8988T (cell line): Measurements from ENCODE around the gene CISD1.

ENCODE experiments used
- DNase-seq: peaks from one replicate; pipeline ENCODE4 v3.0.0; 2011

CISD1 gene

DNA sequence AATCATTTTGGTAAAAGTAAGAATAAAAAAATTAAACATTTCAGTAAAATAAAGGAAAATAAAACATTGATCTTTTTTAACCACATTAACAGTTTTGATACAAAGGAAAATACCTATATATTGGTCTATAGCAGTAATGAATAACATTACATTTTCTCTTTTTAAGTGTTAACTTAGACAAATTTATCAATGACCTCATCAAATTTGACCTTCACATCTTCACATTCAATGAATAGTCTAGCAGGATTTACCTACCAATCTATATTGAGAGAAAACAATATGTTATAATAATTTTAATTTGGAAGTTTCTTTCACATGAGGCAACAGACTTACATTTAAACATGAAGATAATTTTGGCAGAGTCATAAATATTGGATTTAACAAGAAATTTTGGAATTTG lies 47.9 kb downstream of the CISD1 start:
- no peak for DNase-seq

DNA sequence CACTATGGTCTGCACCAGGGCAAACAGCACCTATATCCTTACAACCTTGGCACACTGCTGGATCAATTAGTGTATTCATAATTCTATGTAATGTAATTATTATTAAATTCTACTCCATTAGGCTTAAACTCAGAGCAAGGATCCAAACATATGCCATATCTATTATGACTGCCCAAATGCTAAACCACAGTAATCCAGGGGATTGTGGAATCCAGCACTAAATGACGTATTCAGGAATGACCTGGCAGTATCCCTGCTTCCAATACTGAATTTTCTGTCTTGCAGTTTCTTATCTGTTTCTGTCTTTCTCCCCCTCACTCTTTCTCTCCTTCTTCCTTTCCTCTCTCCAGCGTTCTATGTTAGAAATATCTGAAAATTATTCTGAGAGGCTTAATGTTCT lies 49.4 kb downstream of the CISD1 start:
- no peak for DNase-seq

DNA sequence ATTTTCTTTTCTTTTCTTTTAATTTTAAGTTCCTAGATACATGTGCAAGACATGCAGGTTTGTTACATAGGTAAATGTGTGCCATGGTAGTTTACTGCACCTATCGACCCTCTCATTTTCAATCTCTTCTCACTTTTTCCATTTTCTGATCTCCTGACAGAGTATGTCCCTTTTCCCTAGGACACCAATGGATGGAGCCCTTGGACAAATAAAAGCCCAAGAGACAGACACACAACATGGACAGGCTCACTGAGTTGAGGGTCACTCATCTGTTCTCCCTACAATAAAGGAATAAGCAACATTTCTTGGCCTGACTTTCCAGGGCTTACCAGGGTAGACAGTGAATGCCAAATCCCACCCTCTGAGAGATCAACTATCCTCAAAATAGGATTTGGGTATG lies 50.6 kb downstream of the CISD1 start:
- DNase-seq: no peak

DNA sequence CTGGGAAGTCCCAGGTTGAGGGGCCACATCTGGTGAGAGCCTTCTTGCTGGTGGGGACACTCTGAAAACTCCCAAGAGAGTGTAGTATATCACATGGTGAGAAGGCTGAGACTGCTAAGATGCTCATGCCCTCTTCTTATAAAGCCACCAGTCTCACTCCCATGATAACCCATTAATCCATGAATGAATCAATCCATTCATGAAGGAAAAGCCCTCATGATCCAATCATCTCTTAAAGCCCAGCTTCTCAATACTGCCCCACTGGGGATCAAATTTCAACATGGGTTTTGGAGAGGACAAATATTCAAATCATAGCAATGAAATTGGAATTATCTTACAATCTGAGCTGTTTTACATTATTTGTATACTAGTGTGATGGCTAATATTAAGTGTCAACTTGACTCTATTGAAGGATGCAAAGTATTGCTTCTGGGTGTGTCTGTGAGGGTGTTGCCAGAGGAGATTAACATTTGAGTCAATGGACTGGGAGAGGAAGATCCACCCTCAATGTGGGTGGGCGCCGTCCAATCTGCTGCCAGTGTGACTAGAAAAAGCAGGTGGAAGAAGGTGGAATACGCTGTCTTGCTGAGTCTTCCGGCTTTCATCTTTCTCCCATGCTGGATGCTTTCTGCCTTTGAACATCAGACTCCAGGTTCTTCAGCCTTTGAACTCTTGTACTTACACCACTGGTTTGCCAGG lies 51.5 kb downstream of the CISD1 start:
- no peak for DNase-seq

DNA sequence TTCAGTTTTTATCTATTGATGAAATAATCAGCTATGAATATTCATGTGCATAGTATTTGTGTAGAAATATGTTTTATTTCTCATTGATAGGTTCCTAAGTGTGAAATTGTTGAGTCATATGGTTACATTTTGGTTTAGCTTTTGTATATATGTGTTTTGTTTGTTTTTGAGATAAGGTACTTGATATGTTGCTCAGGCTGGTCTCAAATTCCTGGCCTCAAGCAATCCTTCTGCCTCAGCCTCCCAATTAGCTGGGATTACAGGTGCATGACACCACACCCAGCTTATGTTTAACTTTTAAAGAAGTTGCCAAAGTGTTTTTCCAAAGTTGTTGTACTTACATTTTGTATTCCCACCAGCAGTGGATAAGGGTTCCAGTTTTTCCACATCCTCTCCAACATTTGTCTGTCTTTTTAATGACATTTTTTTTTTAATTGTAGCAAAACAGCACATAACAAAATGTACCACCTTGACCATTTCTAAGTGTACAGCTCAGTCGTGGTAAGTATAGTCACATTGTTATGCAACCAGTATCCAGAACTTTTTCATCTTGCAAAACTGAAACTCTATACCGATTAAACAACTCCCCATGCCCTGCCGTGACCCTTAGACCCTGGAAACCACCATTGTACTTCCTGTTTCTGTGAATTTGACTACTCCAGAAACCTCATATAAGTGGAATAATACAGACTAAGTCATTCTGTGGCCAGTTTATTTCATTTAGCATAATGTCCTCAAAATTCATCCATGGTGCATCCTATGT lies 53.3 kb downstream of the CISD1 start:
- DNase-seq: no peak

DNA sequence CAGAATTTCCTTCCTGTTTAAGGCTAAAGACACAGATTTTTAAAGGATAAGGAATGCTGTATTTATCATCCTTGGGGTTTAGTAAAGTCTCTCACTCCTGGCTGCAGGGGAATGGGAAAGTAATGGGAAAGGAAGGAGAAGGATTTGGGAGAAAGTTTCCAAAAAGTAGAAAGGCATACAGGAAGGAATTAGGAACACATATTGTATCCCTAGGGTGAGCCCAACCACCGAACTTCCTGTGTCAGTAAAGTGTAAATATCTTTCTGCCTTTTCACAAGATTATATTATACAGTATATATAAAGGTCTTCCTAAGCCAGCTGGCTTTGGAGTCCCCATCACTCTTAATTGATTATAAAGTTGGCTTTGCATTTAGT lies 53.9 kb downstream of the CISD1 start:
- no peak for DNase-seq

DNA sequence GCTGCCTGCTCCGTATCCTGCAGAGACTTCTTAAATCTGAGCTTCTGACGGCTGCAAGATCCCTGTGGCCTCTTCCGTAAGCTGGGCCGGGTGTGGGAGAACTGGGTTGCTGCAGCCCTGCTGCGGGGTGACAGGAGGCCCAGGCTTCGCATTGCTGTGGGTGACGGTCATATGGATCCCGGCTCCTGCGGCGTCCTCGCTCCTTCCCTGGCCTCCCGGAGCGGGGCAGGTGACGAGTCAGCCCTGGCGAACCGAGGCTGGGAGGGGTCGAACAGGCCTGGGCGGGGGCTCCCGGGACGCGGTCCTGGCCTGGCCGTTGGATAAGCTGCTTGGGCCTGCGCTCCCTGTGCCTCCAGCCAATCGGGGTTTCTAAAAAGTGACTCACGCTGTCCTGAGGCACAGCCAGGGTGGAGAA lies 58.0 kb downstream of the CISD1 start:
- DNase-seq: no peak

DNA sequence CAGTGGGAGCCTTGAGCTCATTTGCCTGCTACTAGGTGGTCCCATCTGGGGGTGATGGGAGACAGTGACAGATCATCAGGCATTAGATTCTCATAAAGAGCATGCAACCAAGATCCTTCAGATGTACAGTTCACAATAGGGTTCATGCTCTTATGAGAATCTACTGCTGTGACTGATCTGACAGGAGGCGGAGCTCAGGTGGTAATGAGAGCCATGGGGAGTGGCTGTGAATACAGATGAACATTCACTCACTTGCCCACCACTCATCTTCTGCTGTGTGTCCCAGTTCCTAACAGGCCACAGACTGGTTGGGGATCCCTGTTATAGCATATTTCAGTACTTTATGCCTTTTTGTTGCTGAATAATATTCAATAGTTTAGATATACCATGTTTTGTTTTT lies 59.3 kb downstream of the CISD1 start:
- DNase-seq: no peak

DNA sequence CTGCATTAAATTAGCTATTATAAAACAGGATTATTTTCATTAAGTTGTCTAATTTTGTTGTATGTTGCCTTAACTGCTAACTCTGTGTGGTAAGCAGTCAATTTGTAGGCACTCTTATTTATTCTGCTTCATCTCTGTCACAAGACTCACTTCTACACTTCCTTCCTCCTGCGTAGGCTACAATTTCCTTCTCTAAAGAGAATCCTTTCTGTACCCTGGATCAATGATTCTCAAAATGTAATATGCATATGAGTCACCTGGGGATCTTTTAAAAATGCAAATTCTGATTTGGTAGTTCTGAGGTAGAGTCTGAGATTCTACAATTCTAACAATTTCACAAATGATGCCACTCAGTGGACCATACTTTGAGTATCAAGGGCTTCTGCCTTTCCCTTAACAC lies 61.5 kb downstream of the CISD1 start:
- DNase-seq: no peak

DNA sequence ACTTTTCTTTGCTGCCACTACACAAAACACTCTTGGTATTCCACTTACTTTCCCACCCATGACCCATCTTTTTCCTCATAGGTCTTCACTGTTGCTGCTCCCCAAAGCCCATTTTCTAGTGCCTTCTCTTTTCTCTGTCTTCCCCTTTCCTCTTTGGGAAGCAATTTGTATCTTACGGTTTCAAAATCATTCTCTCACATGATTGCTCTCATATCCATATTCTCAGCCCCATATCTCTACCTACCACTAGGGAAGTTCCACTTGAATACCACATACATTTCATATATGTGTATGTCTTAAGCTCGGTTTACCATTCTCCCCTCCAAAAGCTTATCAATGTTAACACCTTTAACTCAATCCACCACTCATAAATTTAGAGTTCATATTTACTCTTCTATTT lies 62.7 kb downstream of the CISD1 start:
- no peak for DNase-seq

DNA sequence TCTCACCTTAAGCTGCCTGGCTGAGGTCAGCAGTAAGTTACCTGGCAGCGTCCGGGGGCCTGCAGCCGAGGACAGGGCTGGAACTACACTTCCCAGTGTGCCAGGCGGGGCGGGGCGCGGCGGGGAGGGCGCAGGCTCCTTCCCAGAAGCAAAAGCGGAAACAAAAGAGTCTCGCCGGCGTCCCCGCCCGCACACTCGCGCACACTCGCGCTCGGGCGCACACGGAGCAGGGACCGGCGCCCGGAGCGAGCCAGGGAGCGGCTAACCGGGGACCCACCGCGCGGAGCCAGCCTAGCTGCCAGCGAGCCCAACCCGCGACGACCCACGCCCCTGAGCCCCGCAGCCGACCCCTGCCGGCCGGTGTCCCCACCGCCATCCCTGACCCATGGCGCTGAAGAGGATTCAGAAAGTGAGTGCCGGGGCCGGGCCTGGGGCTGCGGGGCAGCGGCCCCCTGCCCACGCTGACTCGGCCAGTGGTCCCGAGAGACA lies 65.9 kb downstream of the CISD1 start, which contains the start of gene UBE2D1:
Gene UBE2D1, plus strand, starts transcription at position 190 of the 489 bp plus-strand sequence. Its CDS starts 196 bp downstream, at position 386.
- DNase-seq: peak; percentile 66

DNA sequence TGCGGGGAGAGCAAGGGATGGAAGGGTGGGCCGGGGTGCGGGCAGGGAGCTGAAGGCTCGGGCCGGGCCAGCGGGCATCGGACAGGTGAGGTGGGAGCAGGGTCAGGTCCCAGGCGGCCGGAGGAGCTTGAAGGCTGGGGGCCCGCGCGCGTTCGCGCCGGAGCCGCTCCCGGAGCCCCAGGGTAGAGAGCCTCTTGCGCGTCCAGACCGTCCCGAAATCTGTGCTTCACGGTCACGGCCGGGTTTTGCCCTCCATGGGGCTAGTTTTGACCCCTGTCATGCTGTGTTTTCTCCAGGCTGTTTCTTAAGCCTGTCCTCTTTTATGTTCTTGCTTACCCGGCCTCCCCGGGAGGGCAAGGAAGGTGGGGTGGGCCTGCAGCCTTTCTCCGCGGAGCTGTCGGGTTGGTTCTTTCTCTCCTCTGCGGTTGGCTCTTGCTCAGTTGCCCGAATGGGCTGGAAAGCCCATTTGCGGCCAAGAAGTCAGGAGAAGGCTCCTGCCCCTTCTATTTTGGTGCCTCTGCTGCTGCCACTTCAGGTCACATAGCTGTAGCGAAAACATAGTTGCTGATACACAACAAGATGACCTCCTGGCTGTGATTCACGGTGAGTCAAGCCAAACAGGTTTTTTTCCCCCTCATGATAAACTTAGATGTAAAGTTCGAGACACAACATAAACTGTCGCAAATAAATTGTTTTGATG lies 66.5 kb downstream of the CISD1 start:
- no peak for DNase-seq

DNA sequence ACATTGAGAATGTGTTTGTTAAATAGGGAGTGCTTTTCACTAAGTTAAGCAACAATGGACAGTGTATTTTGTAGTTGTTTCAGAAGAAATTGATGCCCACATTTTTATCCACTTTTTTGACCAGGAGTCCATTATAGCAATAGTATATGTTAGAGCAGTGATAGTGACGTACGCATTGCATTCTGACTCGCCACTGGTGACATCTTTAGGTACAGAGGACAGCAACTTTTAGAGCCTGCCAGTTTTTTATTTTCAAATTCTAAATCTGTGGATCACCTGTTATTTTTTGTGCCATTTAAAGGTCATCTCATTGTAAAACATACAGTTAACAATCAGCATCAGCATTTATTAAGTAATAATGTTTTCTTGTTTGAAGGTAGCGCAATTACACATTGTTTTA lies 67.3 kb downstream of the CISD1 start:
- DNase-seq: no peak
